Gastroesophageal sphincter (tissue), 3 donors: ENCODE measurements around the gene RALGAPB.

Experiments
- CTCF ChIP-seq, 4 experiments: fragments of 200-600 bp in 2 of 4; fragments of 450-650 bp in 2 of 4; sonication (generic) in 1 of 4; IDR thresholded peaks; one replicate each; pipeline ENCODE4 v1.5.1; 2017 to 2019; ENCODE audit warnings: antibody characterized with exemption in 4 of 4, mild to moderate bottlenecking in 2 of 4, moderate library complexity in 2 of 4
- EP300 ChIP-seq: sonication (generic); formaldehyde crosslinking; IDR thresholded peaks from one replicate; pipeline ENCODE4 v1.6.1; 2017; ENCODE audit warnings: antibody characterized with exemption, mild to moderate bottlenecking
- POLR2A ChIP-seq, 2 donors: fragments of 450-650 bp; IDR thresholded peaks; one replicate each; pipeline ENCODE4 v1.6.1; 2017; ENCODE audit warnings: antibody characterized with exemption in 2 of 2, mild to moderate bottlenecking in 2 of 2, moderate library complexity in 1 of 2
- POLR2AphosphoS5 ChIP-seq: sonication (generic); formaldehyde crosslinking; IDR thresholded peaks from one replicate; pipeline ENCODE4 v1.6.1; 2017; ENCODE audit warnings: antibody characterized with exemption

GRCh38 chr20:38428800-38429199 is 43.8 kb upstream of the RALGAPB start:
- no peak for TF ChIP-seq POLR2A (IDR thresholded peaks at IDR 0.05)
- no peak for TF ChIP-seq CTCF (IDR thresholded peaks at IDR 0.05)
- TF ChIP-seq EP300 = no peak
- TF ChIP-seq POLR2AphosphoS5 = no peak
